H9 (cell line): ENCODE results near the gene NRXN3. TPM values are rescaled to one million over a fixed set of nuclear protein-coding genes. Genes with fewer than 3 reads are reported as not detected.

ENCODE experiments used
- DNase-seq: peaks from one replicate; pipeline ENCODE4 v3.0.0-alpha.2; 2017
- H2AFZ ChIP-seq: one replicate; pipeline ENCODE4 v1.6.1; 2013; ENCODE audit warnings: mild to moderate bottlenecking, low read length, control low read depth, moderate library complexity
- H2AK5ac ChIP-seq: 2 replicates; pipeline ENCODE4 v1.6.1; 2013; ENCODE audit warnings: low read length, control low read depth, mixed read lengths; ENCODE audit not compliant: insufficient read length
- H2BK120ac ChIP-seq: one replicate; pipeline ENCODE4 v1.6.1; 2013; ENCODE audit warnings: low read depth, mild to moderate bottlenecking, low read length, control low read depth, inconsistent platforms; ENCODE audit not compliant: poor library complexity, severe bottlenecking
- H2BK12ac ChIP-seq: 2 replicates; pipeline ENCODE4 v1.6.1; 2013; ENCODE audit warnings: low read length, control low read depth, mixed read lengths, low read depth; ENCODE audit not compliant: insufficient read length
- H2BK15ac ChIP-seq: 2 replicates; pipeline ENCODE4 v1.6.1; 2013; ENCODE audit warnings: low read depth, low read length, control low read depth
- H2BK20ac ChIP-seq: one replicate; pipeline ENCODE4 v1.6.1; 2013; ENCODE audit warnings: low read depth, mild to moderate bottlenecking, low read length, control low read depth, inconsistent platforms; ENCODE audit not compliant: poor library complexity, severe bottlenecking
- H2BK5ac ChIP-seq: 2 replicates; pipeline ENCODE4 v1.6.1; 2013; ENCODE audit warnings: low read length, control low read depth, mixed read lengths; ENCODE audit not compliant: insufficient read length
- H3K14ac ChIP-seq: 2 replicates; pipeline ENCODE4 v1.6.1; 2013; ENCODE audit warnings: low read length, control low read depth; ENCODE audit not compliant: insufficient read depth
- H3K18ac ChIP-seq: 2 replicates; pipeline ENCODE4 v1.6.1; 2013; ENCODE audit warnings: low read depth, mild to moderate bottlenecking, mixed read lengths, low read length, control low read depth; ENCODE audit not compliant: insufficient read length
- H3K23ac ChIP-seq: 2 replicates; pipeline ENCODE4 v1.6.1; 2013; ENCODE audit warnings: low read length, control low read depth, mixed read lengths, low read depth; ENCODE audit not compliant: insufficient read length
- H3K23me2 ChIP-seq: 2 replicates; pipeline ENCODE4 v1.6.1; 2013; ENCODE audit warnings: low read depth, mild to moderate bottlenecking, mixed read lengths, low read length, control low read depth; ENCODE audit not compliant: insufficient read length, poor library complexity, severe bottlenecking
- H3K27ac ChIP-seq: 2 replicates; pipeline ENCODE4 v1.5.1; 2013; ENCODE audit warnings: low read length, control low read depth, mixed read lengths, low read depth; ENCODE audit not compliant: insufficient read length
- H3K27me3 ChIP-seq: 2 replicates; pipeline ENCODE4 v1.6.1; 2013; ENCODE audit warnings: low read length, control low read depth, inconsistent platforms; ENCODE audit not compliant: insufficient read depth
- H3K4ac ChIP-seq: 2 replicates; pipeline ENCODE4 v1.6.1; 2013; ENCODE audit warnings: low read depth, mild to moderate bottlenecking, control low read depth, inconsistent platforms, low read length, moderate library complexity
- H3K4me1 ChIP-seq: 2 replicates; pipeline ENCODE4 v1.6.1; 2013; ENCODE audit warnings: low read length, control low read depth, inconsistent platforms; ENCODE audit not compliant: insufficient read depth
- H3K4me2 ChIP-seq: 2 replicates; pipeline ENCODE4 v1.6.1; 2013; ENCODE audit warnings: low read length, control low read depth, mixed read lengths; ENCODE audit not compliant: insufficient read length, insufficient read depth
- H3K56ac ChIP-seq: 2 replicates; pipeline ENCODE4 v1.6.1; 2013; ENCODE audit warnings: low read depth, mild to moderate bottlenecking, mixed read lengths, low read length, control low read depth; ENCODE audit not compliant: insufficient read length
- H3K79me1 ChIP-seq: 2 replicates; pipeline ENCODE4 v1.6.1; 2013; ENCODE audit warnings: low read depth, mild to moderate bottlenecking, moderate library complexity, low read length, control low read depth, inconsistent platforms; ENCODE audit not compliant: insufficient read depth, poor library complexity, severe bottlenecking
- H3K79me2 ChIP-seq: 2 replicates; pipeline ENCODE4 v1.6.1; 2013; ENCODE audit warnings: low read length, control low read depth, inconsistent platforms; ENCODE audit not compliant: insufficient read depth
- H3K9ac ChIP-seq: 2 replicates; pipeline ENCODE4 v1.6.1; 2013; ENCODE audit warnings: low read length, control low read depth, mixed read lengths; ENCODE audit not compliant: insufficient read length; ENCODE audit errors: extremely low read depth
- H3K9me3 ChIP-seq: one replicate; pipeline ENCODE4 v1.6.1; 2013; ENCODE audit warnings: low read depth, low read length, inconsistent platforms; ENCODE audit not compliant: control insufficient read depth
- H3T11ph ChIP-seq: one replicate; pipeline ENCODE4 v1.6.1; 2013; ENCODE audit warnings: mild to moderate bottlenecking, low read length, control low read depth, inconsistent platforms
- H4K20me1 ChIP-seq: one replicate; pipeline ENCODE4 v1.6.1; 2013; ENCODE audit not compliant: control insufficient read depth, insufficient read length, insufficient read depth
- H4K5ac ChIP-seq: 2 replicates; pipeline ENCODE4 v1.6.1; 2013; ENCODE audit warnings: low read depth, mild to moderate bottlenecking, mixed read lengths, low read length, control low read depth; ENCODE audit not compliant: insufficient read length
- H4K8ac ChIP-seq: replicated peaks from 2 replicates; pipeline ENCODE4 v1.6.1; 2013; ENCODE audit warnings: low read length, control low read depth, mixed read lengths, low read depth; ENCODE audit not compliant: insufficient read length
- H4K91ac ChIP-seq: 2 replicates; pipeline ENCODE4 v1.6.1; 2013; ENCODE audit warnings: low read depth, mild to moderate bottlenecking, moderate library complexity, mixed read lengths, low read length, control low read depth; ENCODE audit not compliant: insufficient read length
- H3K27ac Mint-ChIP-seq, 3 experiments: 2 replicates in 2 of 3; 3 replicates in 1 of 3; pipeline ENCODE4 v1.8.0; 2020 to 2021; ENCODE audit warnings: mixed read lengths in 3 of 3, mild to moderate bottlenecking in 1 of 3, moderate library complexity in 1 of 3
- H3K27me3 Mint-ChIP-seq: 2 replicates; pipeline ENCODE4 v1.8.0; 2021; ENCODE audit warnings: low read depth, mild to moderate bottlenecking, moderate library complexity, mixed read lengths
- H3K36me3 Mint-ChIP-seq, 3 experiments: 2 replicates in 2 of 3; 3 replicates in 1 of 3; pipeline ENCODE4 v1.8.0; 2020 to 2021; ENCODE audit warnings: low read depth in 3 of 3, mixed read lengths in 3 of 3; ENCODE audit not compliant: insufficient read depth in 1 of 3
- H3K4me1 Mint-ChIP-seq, 2 experiments: 2 replicates each; pipeline ENCODE4 v1.8.0; 2020; ENCODE audit warnings: mixed read lengths in 2 of 2
- H3K4me3 Mint-ChIP-seq, 2 experiments: 2 replicates in 1 of 2; 3 replicates in 1 of 2; pipeline ENCODE4 v1.8.0; 2020 to 2021; ENCODE audit warnings: mild to moderate bottlenecking in 2 of 2, mixed read lengths in 2 of 2, moderate library complexity in 1 of 2
- H3K9me3 Mint-ChIP-seq, 2 experiments: 2 replicates in 1 of 2; 3 replicates in 1 of 2; pipeline ENCODE4 v1.8.0; 2020; ENCODE audit warnings: mild to moderate bottlenecking in 2 of 2, mixed read lengths in 2 of 2, moderate library complexity in 1 of 2
- CTCF ChIP-seq: fragments of 200-600 bp; sonication (generic); conservative IDR thresholded peaks from 3 replicates; pipeline ENCODE4 v1.8.0; 2021; ENCODE audit warnings: antibody characterized with exemption, mild to moderate bottlenecking
- WGBS: extraction: QIAGEN DNeasy Blood & Tissue Kit; methylation state at CpG from one replicate; pipeline ENCODE4 v1.1.7; 2013; ENCODE audit warnings: missing lambda C conversion rate, low lambda C conversion rate, mixed read lengths; ENCODE audit not compliant: insufficient read length; ENCODE audit errors: extremely low coverage; 5-methylcytosine and 5-hydroxymethylcytosine counted together
- total RNA-seq: library from RNA; stranded (reverse); gene quantifications from 2 replicates; pipeline ENCODE4 v1.2.1, GENCODE V29; 2021

The NRXN3 gene
- total RNA-seq, 1 experiment from 2014 or later: 1.8 TPM

- H3T11ph ChIP-seq: no peak overlapping the region
- H2BK20ac ChIP-seq: no peak overlapping the region
- no peaks in the 10 kb centered on the region for H3K23me2 ChIP-seq
- no peaks in the 10 kb centered on the region for H3K9me3 ChIP-seq
- H2BK15ac ChIP-seq: no peak overlapping the region
- no peak overlapping the region for H2AFZ ChIP-seq
- Mint-ChIP-seq H3K36me3 (no peaks in the 10 kb centered on the region; a peak in 1 of 7 replicates), H3K9me3 (no peaks in the 10 kb centered on the region), H3K27me3 (peaks cover 6% of the 10 kb centered on the region), H3K4me3 (no peak overlapping the region), H3K4me1 (0 out of 4 replicates have a peak, but pooled peaks cover 0 to 5% of the 10 kb centered on the region in 2 experiments), H3K27ac (no peak overlapping the region)
- H4K20me1 ChIP-seq: no peaks in the 10 kb centered on the region
- no peak for TF ChIP-seq CTCF
- H3K27me3 ChIP-seq: no peaks in the 10 kb centered on the region
- no peak overlapping the region for H2BK120ac ChIP-seq
- no peaks in the 10 kb centered on the region for H3K4me1 ChIP-seq
- H3K18ac ChIP-seq: no peak overlapping the region
- H3K4ac ChIP-seq: no peak overlapping the region
- no peak overlapping the region for H3K9ac ChIP-seq
- H3K14ac ChIP-seq: no peak overlapping the region
- no peak overlapping the region for H2BK12ac ChIP-seq
- DNase-seq: no peak
- H4K8ac ChIP-seq: no peak overlapping the region
- no peaks in the 10 kb centered on the region for H3K79me1 ChIP-seq
- H4K5ac ChIP-seq: no peak overlapping the region
- H3K56ac ChIP-seq: no peak overlapping the region
- H3K79me2 ChIP-seq: no peaks in the 10 kb centered on the region
- no peak overlapping the region for H3K27ac ChIP-seq
- no peak overlapping the region for H2AK5ac ChIP-seq
- no peak overlapping the region for H4K91ac ChIP-seq
- no peak overlapping the region for H3K23ac ChIP-seq
- no CpG with 5 or more reads among the region's 3 CpGs for WGBS
- no peak overlapping the region for H3K4me2 ChIP-seq
- no peak overlapping the region for H2BK5ac ChIP-seq
Observed at GRCh38 chr14:78181270-78181669, 11.1 kb downstream of the NRXN3 start.
